Panc1 (cell line): ENCODE measurements around the gene STK35.

Experiments
- SIN3A ChIP-seq: IDR thresholded peaks from 2 replicates; pipeline ENCODE4 v1.6.1; 2012; ENCODE audit warnings: low read depth, mild to moderate bottlenecking, low read length, moderate library complexity, borderline replicate concordance; ENCODE audit not compliant: insufficient read depth
- TCF7L2 ChIP-seq: IDR thresholded peaks from 2 replicates; pipeline ENCODE4 v1.6.1; 2011; ENCODE audit warnings: mild to moderate bottlenecking, low read depth, low read length, inconsistent platforms
- TF ChIP-seq, protein P1 (sequence below), 2 experiments: IDR thresholded peaks; 2 replicates each; pipeline ENCODE4 v1.6.1; 2011 to 2012; ENCODE audit warnings: low read depth in 2 of 2, control low read depth in 1 of 2, low read length in 1 of 2, mild to moderate bottlenecking in 1 of 2, moderate library complexity in 1 of 2; ENCODE audit not compliant: insufficient read depth in 1 of 2
- TF ChIP-seq, protein P2 (sequence below): fragments of 450-650 bp; IDR thresholded peaks from 2 replicates; pipeline ENCODE4 v1.5.1; 2017; ENCODE audit warnings: mild to moderate bottlenecking

DNA sequence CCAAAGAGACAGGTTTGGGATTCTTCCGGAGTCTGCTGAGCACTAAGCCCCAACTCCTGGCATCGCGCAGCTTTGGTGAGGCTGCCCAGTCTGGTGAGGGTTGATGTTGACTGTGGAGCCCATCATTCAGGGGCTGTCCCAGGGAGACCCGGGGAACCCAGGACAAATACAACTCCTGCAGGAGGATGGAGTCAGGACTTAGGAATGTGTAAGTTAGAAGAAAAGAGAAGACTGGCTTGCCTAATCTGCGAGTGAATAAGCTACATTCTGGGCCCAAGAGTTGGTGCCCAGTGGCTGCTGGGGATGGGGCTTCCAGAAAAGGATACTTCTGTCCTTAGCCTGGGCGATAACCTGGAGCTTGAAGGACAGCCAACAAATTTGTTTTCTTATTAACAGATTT, 47.9 kb downstream of the STK35 start:
- TF ChIP-seq, protein P1, sequence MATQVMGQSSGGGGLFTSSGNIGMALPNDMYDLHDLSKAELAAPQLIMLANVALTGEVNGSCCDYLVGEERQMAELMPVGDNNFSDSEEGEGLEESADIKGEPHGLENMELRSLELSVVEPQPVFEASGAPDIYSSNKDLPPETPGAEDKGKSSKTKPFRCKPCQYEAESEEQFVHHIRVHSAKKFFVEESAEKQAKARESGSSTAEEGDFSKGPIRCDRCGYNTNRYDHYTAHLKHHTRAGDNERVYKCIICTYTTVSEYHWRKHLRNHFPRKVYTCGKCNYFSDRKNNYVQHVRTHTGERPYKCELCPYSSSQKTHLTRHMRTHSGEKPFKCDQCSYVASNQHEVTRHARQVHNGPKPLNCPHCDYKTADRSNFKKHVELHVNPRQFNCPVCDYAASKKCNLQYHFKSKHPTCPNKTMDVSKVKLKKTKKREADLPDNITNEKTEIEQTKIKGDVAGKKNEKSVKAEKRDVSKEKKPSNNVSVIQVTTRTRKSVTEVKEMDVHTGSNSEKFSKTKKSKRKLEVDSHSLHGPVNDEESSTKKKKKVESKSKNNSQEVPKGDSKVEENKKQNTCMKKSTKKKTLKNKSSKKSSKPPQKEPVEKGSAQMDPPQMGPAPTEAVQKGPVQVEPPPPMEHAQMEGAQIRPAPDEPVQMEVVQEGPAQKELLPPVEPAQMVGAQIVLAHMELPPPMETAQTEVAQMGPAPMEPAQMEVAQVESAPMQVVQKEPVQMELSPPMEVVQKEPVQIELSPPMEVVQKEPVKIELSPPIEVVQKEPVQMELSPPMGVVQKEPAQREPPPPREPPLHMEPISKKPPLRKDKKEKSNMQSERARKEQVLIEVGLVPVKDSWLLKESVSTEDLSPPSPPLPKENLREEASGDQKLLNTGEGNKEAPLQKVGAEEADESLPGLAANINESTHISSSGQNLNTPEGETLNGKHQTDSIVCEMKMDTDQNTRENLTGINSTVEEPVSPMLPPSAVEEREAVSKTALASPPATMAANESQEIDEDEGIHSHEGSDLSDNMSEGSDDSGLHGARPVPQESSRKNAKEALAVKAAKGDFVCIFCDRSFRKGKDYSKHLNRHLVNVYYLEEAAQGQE (IDR thresholded peaks at IDR 0.05; ENCODE audit: insufficient read depth in 1 of 2, low read depth in 2 of 2, low read length in 1 of 2), result no peak
- TF ChIP-seq, protein P2, sequence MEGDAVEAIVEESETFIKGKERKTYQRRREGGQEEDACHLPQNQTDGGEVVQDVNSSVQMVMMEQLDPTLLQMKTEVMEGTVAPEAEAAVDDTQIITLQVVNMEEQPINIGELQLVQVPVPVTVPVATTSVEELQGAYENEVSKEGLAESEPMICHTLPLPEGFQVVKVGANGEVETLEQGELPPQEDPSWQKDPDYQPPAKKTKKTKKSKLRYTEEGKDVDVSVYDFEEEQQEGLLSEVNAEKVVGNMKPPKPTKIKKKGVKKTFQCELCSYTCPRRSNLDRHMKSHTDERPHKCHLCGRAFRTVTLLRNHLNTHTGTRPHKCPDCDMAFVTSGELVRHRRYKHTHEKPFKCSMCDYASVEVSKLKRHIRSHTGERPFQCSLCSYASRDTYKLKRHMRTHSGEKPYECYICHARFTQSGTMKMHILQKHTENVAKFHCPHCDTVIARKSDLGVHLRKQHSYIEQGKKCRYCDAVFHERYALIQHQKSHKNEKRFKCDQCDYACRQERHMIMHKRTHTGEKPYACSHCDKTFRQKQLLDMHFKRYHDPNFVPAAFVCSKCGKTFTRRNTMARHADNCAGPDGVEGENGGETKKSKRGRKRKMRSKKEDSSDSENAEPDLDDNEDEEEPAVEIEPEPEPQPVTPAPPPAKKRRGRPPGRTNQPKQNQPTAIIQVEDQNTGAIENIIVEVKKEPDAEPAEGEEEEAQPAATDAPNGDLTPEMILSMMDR, result no peak
- TF ChIP-seq SIN3A (no peak), TCF7L2 (no peak)
